ENCODE data around the gene IL5.
A peak's percentile ranks its signal among the peaks of the same experiment; 100 is the strongest.

IL5 gene

DNA sequence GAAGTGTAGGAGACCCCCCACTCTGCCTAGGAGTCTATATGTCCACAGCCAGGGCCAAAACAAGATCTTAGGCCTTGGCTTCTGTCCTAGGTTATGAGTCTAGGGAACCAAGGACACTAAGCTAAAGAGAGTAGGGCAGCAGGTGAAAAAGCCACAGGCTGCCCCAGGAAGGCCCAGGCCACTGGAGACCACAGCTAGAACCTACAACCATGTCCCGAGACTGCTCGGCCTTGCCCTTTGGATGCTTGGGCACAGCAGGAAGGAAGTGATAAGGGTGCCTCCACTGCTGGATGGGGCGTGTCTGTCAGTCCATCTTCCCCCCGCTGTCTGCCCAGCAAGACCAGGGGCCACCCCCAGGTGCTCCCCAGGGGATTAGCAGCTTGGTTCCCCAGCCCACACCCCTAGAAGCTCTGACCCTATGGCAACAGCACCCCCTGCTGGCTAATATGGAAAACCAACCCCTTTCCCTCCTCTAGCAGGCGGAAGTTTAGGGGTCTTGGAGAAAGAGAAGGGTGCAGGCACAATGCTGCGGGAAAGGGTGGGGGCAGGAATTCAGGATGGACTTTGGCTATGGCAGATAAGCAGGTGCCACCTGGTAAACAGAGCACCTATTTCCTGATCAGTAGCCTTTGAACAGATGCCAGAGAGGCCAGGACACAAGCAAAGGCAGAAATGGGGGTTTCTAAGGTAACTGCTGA, 42.2 kb downstream of the IL5 start:
- no peak for DNase-seq (ENCODE audit: low read depth)
- H3K4me3 ChIP-seq (ENCODE audit: low read depth, low read length) = no peak overlapping the region

DNA sequence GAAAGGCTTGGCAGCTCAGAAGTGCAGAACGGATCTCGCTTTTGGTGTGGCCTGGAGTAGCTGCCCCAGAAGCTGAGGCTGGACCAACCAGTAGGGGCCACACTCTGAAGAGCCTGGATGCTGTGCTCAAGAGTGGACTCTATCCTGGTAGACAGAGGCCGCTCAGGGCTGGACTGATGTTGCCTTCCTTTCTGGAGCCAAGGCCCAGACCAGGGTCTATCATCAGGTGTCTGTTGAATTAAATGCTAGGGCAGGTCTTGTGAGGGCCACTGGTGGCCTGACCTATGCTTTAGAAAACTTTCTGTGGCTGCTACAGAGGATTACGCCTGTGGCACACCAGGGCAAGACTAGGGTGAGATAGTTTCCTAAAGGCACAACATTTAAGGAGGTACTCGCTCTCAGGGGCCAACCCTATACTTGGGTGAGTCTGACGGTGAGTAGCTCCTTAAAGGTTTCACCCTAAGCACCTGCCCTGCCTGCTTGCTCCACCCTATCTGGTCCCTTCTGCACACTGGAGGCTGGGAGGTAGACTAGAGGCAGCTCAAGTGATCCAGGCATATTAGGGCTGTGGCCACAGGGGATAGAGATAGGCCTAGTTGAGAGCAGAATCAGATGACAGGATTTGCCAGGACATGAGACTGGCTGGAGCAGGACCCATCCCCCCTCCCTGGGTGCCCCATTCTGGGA, 42.9 kb downstream of the IL5 start:
- DNase-seq (ENCODE audit: low read depth) = no peak
- no peak overlapping the region for H3K4me3 ChIP-seq (ENCODE audit: low read depth, low read length)

DNA sequence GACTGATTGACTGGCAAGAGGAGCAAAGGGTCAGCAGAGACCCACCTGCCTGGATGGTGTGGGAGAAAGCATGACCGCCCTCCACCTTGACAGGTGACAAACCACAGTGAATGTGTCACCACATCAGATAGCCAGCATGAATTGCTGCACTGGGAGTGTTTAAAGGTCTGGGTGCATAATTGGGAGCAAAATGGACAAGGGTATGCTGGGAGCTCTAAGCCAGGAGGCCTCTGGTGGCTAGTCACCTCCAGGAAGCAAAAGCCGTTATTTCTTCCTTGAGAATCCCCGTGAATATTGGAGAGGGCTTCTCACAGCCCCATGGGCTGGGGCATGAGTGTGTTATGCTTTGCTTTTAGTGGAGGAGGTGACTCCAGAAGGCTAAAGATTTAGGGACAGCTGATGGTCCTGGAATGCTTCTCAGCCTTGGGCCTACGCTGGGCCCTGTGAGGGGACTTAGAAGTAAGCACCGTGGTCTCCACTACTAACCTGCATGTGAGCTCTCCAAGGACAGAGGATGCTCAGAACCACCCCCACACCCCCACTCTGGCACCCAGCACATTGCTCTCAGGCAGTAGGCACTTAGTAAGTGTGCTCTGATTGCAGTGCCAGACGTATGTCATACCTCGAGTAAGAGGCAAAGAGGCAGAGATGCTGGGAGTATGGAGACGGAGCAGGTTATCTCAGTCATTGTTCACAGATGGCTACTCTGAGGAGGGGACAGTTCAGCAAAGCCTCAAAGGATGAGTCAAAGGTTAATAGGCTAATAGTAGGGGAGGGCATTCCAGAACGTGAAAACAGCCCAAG, 43.7 kb downstream of the IL5 start:
- H3K4me3 ChIP-seq (ENCODE audit: low read depth, low read length) = no peak overlapping the region
- no peak for DNase-seq (ENCODE audit: low read depth)

DNA sequence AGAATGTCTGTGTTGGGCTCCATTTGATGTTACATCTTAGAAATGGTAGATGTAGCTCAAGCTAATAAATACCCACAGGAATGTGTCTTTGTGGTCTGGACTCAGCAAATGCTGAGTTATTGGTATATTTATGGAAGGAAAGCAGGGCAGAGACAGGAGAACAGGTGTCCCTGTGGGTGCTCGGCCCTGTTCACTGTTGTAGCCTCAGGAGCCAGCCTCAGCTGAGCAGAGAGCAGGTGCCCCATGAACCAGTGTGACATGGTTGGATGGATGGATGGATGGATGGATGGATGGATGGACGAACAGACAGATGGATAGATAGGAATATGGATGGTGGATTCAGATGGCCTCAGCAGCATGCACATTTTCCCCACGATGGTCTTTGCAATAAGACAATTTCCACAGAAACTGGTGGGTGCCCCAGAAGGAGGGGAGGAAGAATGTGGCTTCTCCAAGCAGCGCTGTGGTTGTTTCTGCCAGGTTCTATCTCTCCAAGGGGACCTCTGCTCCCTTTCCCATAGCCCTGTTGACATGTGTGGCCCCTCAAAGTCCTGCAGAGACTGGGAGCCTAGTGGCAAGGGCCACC, 44.5 kb downstream of the IL5 start:
- no peak for DNase-seq (ENCODE audit: low read depth)
- H3K4me3 ChIP-seq (ENCODE audit: low read depth, low read length) = no peak overlapping the region

DNA sequence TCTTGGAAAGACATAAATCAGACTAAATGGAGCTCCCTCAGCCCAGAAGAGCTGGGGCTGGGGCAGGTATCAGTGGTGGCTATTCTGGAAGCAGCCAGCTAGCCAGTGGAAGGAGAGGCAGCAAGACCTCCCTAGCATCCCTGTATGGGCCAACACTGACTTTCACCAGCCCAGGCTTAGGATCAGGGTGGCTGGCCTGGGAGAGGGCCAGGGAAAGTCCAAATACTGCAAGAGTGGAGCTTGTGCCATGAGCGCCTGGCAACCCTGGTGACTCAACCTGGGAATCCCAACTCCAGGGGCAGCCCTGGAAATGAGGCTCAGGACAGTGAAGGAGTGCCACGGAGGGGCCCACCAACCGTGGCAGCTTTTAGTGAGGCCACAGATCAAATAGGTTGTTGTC, 45.2 kb downstream of the IL5 start:
- H3K4me3 ChIP-seq (ENCODE audit: low read depth, low read length) = no peak overlapping the region
- no peak for DNase-seq (ENCODE audit: low read depth)

DNA sequence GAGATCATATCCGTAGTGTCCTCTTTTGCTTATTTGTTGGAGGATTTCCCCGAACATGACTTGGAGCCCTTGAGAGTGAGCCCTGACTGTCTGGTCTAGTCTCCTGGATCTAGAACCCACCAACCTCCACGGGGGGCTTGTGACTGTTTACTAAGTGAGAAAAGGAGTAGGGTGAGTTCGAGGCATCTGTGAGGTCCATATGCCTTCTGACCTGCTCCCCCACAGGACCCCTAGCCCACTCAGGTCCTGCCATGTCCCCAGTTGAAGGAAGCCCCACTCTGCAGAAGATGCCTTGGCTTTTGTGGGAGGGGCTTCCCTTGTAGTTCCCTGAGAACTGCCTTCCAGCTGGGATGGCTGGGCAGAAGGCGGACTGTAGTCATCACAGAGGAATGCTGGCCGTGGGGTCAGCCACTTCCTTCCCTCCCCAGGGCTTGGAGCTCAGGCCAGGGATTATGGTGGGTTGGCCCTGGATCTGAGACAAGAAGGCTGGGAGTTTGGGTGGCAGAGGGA, 45.8 kb downstream of the IL5 start:
- peak overlapping the region; percentile 58 for H3K4me3 ChIP-seq (ENCODE audit: low read depth, low read length)
- DNase-seq (ENCODE audit: low read depth) = peak; percentile 65

DNA sequence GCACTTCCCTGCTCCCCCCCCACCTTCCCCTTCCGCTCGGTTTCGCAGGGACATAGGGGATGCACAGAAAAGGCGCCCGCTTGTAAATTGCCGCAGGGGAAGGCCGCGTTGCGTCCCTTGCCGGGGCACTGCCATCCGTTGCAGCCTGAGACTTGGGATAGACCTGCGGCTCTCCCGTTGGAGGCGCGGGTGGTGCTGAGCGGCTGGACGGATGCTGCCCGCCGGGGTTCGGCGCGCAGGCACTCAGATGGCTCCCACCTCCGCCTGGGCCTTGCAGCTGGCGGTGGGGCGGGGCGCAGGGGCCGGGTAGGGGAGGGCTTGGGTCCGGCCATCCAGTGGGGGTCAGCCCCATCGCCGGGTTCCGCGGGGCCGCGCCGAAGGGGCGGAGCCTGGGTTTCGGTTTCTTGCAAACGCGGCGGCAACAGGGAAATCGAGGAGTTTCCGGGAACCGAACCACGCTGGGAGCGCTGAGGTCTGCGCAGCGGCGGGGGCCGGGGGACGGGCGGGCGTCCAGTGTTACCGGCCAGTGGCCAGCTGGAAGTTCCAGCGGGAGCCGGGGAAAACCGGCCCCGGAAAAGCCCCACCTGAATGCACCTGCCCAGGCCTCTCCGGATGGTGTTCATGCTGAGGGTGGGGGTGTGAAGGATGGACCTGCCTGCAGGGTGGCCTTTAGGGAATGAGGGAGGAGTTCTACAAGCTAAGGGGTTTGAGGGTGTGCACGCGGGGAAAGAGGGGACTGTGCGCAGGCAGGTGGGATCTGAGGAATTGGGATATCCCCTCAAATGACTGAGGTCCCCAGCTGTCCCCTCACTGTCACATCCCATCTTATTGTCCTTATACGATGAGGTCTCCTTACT, 46.5 kb downstream of the IL5 start:
- no peak for DNase-seq (ENCODE audit: low read depth)
- H3K4me3 ChIP-seq (ENCODE audit: low read depth, low read length) = peak overlapping the region; percentile 58

DNA sequence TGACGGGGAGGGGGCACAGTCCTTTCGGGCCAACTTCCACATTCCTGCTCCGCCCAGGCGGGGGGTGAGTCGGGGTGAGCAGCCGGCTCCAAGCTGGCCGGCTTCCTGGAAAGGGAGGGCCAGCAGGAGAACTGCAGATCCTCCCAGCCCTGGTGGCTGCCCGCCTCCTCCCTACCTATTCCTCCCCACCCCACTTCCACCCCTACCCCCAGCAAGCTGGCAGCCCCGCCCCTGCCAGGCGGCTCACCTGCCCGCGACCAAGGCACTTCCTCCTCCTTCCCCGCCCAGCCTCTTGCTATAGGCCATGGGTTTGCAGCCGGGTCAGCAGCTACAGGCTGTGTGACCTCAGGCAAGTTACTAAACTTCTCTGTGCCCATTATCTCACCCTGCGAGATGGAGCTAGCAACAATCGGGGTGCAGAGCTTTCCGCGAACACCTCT, 47.1 kb downstream of the IL5 start:
- no peak for DNase-seq (ENCODE audit: low read depth)
- peak overlapping the region; percentile 58 for H3K4me3 ChIP-seq (ENCODE audit: low read depth, low read length)

DNA sequence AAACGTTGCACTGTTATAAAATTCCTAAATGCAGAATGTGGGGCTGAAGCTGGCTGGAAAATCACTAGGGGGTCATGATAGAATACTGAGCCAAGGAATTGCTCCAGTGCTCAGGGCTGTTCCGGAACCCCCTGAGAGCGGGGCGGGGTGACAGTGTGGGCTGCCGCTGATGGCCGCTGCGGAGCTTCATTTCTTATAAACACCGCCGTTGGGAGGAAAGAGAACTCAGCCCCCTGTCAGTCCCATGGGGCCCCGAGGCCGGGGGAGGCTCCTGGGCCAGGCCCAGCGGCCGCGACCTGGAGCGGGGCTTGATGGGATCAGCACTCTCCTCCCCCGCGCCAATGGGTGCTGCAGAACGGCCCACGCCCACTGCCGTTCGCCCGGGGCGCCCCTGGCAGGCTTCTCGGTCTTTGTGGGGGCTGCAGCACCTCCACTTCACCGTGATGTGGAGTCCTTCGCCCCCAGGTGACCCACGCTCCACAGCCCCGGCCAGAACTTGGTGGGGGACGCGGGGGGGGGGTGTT, 47.6 kb downstream of the IL5 start:
- peak; percentile 77 for DNase-seq (ENCODE audit: low read depth)

DNA sequence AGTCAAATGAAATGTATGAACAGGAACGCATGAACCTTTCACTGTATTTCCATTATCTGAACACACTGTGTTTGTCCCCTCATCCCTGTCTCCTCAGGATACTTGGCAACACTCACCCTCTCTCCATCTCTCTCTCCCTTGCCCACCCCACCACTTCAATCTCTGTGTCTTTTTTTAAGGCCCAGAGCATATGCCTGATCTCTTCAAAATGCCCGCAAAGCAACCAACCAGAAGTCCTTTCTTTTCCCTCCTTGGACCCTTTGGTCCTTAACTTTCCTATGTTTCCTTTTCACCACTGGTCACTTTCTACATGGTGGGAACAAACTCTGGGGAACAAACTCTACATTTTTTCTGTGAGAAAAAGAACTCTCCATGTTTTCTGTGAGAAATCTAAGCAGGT, 49.5 kb downstream of the IL5 start:
- H3K4me3 ChIP-seq (ENCODE audit: low read depth, low read length) = no peak overlapping the region
- DNase-seq (ENCODE audit: low read depth) = no peak

More for the DNA sequence above, 47.6 kb downstream of the IL5 start:
- peak overlapping the region; percentile 58 for H3K4me3 ChIP-seq (ENCODE audit: low read depth, low read length)

DNA sequence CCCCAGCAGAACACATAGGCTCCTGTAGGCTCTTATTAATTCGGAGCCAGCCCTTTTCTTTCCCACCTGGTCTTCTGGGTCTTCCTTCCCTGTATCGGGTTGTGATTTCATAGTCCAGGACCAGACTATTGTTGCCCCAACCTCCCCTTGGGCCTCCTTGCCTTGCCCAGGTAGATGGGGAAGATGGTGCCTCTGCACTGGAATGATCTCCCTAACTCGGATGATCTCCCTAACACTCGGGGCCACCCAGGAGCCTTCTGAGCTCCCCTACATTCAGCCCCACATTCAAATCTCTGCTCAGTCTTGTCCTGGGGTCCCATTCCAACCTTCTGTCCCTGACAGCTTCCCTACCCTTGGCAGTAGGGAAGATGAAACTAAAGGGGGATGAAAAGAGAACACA, 50.1 kb downstream of the IL5 start:
- DNase-seq (ENCODE audit: low read depth) = no peak
- H3K4me3 ChIP-seq (ENCODE audit: low read depth, low read length) = no peak overlapping the region

DNA sequence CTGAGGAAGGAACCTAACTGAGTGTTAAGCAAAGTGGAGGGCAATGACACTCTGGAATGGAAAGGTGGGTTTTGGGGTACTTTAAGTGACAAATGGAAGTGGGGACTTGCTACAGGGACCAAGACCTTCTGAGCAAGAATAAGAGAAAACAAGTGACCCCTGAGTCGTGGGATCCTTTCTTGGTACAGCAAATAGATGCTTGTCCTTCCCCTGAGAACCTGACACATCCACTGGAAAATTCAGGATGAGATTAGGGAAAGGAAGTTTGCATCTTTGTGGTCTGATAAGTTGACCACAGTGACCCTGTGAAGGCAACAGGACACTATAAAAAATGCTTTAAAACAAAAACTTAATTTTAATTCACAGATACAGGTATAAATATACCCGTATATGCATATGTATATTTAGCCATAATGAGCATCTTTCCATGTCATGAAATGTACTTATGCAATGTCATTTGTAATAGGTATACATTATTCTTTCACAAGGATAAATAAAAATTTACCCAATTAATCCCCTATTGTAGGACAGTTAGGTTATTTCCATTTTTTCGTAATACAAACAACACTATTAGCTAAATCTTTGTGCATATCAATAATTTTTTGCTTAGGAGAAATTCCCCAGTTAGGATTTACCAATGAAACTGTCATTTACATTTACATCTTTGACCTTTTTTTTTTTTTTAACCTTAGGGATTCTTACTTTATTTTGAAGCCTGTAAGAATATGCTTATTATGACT, 50.8 kb downstream of the IL5 start:
- no peak for DNase-seq (ENCODE audit: low read depth)
- H3K4me3 ChIP-seq (ENCODE audit: low read depth, low read length) = no peak overlapping the region
